A673 (cell line): ENCODE measurements around the gene RALGPS1. TPM values are rescaled to one million over a fixed set of nuclear protein-coding genes. Genes with fewer than 3 reads are reported as not detected.

Source experiments
- BruUV-seq: library from RNA; stranded (reverse); fragments of 400-500 nt; replicated peaks from 2 replicates; lab custom pipeline; 2021; lab: Mats Ljungman, UMichigan
- CTCF ChIA-PET: fragments of 300-600 bp; sonication (Branson Sonifier 250); formaldehyde crosslinking; loops from one replicate; lab custom pipeline; 2022; ENCODE audit warnings: antibody characterized with exemption; lab: Charles Lee
- POLR2A ChIA-PET: fragments of 300-600 bp; sonication (Branson Sonifier 250); formaldehyde crosslinking; loops from one replicate; lab custom pipeline; 2022; ENCODE audit warnings: antibody characterized with exemption; ENCODE audit not compliant: low non-redundant PET; lab: Charles Lee
- DNase-seq: peaks from one replicate; pipeline ENCODE4 v3.0.0-alpha.2; 2015; ENCODE audit warnings: low spot score
- H3K27ac ChIP-seq: fragments of 200-600 bp; sonication (generic); 2 replicates; pipeline ENCODE4 v1.5.1; 2016; ENCODE audit warnings: mixed run types, low read depth, mild to moderate bottlenecking, mixed read lengths, antibody characterized with exemption, low read length; ENCODE audit not compliant: poor library complexity, severe bottlenecking
- H3K27me3 ChIP-seq: fragments of 200-600 bp; sonication (generic); replicated peaks from 2 replicates; pipeline ENCODE4 v1.6.1; 2017; ENCODE audit warnings: mixed run types, low read depth, mild to moderate bottlenecking, mixed read lengths, antibody characterized with exemption, low read length; ENCODE audit not compliant: insufficient read depth, poor library complexity
- H3K36me3 ChIP-seq: fragments of 200-600 bp; sonication (generic); 2 replicates; pipeline ENCODE4 v1.6.1; 2016; ENCODE audit warnings: mixed run types, mild to moderate bottlenecking, mixed read lengths, antibody characterized with exemption, low read length; ENCODE audit not compliant: insufficient read depth, poor library complexity, severe bottlenecking
- H3K4me1 ChIP-seq: fragments of 200-600 bp; sonication (generic); 2 replicates; pipeline ENCODE4 v1.6.1; 2017; ENCODE audit warnings: mixed run types, mild to moderate bottlenecking, mixed read lengths, antibody characterized with exemption, low read length; ENCODE audit not compliant: insufficient read depth, poor library complexity, severe bottlenecking
- H3K4me3 ChIP-seq: fragments of 200-600 bp; sonication (generic); 2 replicates; pipeline ENCODE4 v1.5.1; 2016; ENCODE audit warnings: low read depth, mixed run types, mild to moderate bottlenecking, mixed read lengths, low read length; ENCODE audit not compliant: poor library complexity, severe bottlenecking
- H3K9me3 ChIP-seq: fragments of 200-600 bp; sonication (generic); 2 replicates; pipeline ENCODE4 v1.6.1; 2016; ENCODE audit warnings: mixed run types, low read depth, mild to moderate bottlenecking, mixed read lengths, antibody characterized with exemption, low read length; ENCODE audit not compliant: poor library complexity, severe bottlenecking
- CTCF ChIP-seq: fragments of 300-800, 200-600 bp; sonication (generic); conservative IDR thresholded peaks from 2 replicates; pipeline ENCODE4 v1.5.1; 2017; ENCODE audit warnings: low read depth, mild to moderate bottlenecking, antibody characterized with exemption, low read length, moderate library complexity, mixed read lengths
- EZH2 ChIP-seq: fragments of 200-600 bp; sonication (generic); IDR thresholded peaks from 2 replicates; pipeline ENCODE4 v1.6.1; 2017; ENCODE audit warnings: borderline replicate concordance, low read depth, mild to moderate bottlenecking, mixed read lengths, antibody characterized with exemption, low read length; ENCODE audit not compliant: poor library complexity, severe bottlenecking
- intact Hi-C: fragments of 100-400 bp; cut with micrococcal nuclease; formaldehyde crosslinking; loops from one replicate; pipeline ENCODE4 v1.10.0; 2022; ENCODE audit not compliant: unreplicated experiment
- total RNA-seq: library from RNA; stranded (reverse); gene quantifications from 2 replicates; pipeline ENCODE4 v1.2.3, GENCODE V29; 2021

Gene RALGPS1
- total RNA-seq, 1 experiment from 2014 or later: 3.9 TPM

- ChIA-PET POLR2A (no interaction called here), CTCF (interaction anchor here (0.6 kb wide), 1 partner anchor 367 kb away, joined by 3 read pairs; no protein-coding TSS in a partner anchor)
- TF ChIP-seq EZH2 (no peak), CTCF (no peak)
Observed at GRCh38 chr9:127182901-127183746, 268.5 kb downstream of the RALGPS1 start.

GRCh38 chr9:127183814-127184582 is 269.4 kb downstream of the RALGPS1 start:
- no TSS peak for BruUV-seq
- Histone ChIP-seq H3K9me3 (no peaks in the 10 kb centered on the region), H3K27ac (no peak overlapping the region), H3K4me3 (no peak overlapping the region), H3K36me3 (no peaks in the 10 kb centered on the region), H3K4me1 (peaks cover 9% of the 10 kb centered on the region), H3K27me3 (no peaks in the 10 kb centered on the region)
- intact Hi-C loops: no loop called here
- ChIA-PET CTCF (interaction anchor here (0.6 kb wide), 1 partner anchor 367 kb away, joined by 3 read pairs; no protein-coding TSS in a partner anchor), POLR2A (no interaction called here)
- no peak for DNase-seq
- TF ChIP-seq CTCF (no peak), EZH2 (no peak)

More at GRCh38 chr9:127182901-127183746, 268.5 kb downstream of the RALGPS1 start:
- Histone ChIP-seq H3K4me1 (peaks cover 9% of the 10 kb centered on the region), H3K4me3 (no peak overlapping the region), H3K36me3 (no peaks in the 10 kb centered on the region), H3K9me3 (no peaks in the 10 kb centered on the region), H3K27me3 (no peaks in the 10 kb centered on the region), H3K27ac (no peak overlapping the region)
- no TSS peak for BruUV-seq
- intact Hi-C loops: no loop called here
- peak; percentile 41 for DNase-seq

- CTCF ChIA-PET: no interaction called here
- DNase-seq: no peak
- no TSS peak for BruUV-seq
- Histone ChIP-seq H3K27me3 (no peaks in the 10 kb centered on the region), H3K4me3 (no peak overlapping the region), H3K27ac (no peak overlapping the region), H3K4me1 (peaks cover 9% of the 10 kb centered on the region), H3K9me3 (no peaks in the 10 kb centered on the region), H3K36me3 (no peaks in the 10 kb centered on the region)
- intact Hi-C loops: no loop called here
- POLR2A ChIA-PET: no interaction called here
- TF ChIP-seq CTCF (no peak), EZH2 (no peak)
Observed at GRCh38 chr9:127184641-127185040, 270.1 kb downstream of the RALGPS1 start.
